Upper lobe of right lung (tissue), 1 donor: ENCODE data around the gene PTPRA. TPM values are rescaled to one million over a fixed set of nuclear protein-coding genes. Genes with fewer than 3 reads are reported as not detected.
"Not testable (repeated sequence)": the region's sequence is repeated elsewhere in the genome, so short reads cannot be mapped to it uniquely, and the experiment has no call there.

ENCODE experiments used
- ATAC-seq: fragments of 200-7000 bp; cut with Tn5 transposase; one replicate; pipeline ENCODE4 v1.9.1; 2020; ENCODE audit warnings: mild to moderate bottlenecking, moderate library complexity
- DNase-seq: peaks from one replicate; pipeline ENCODE4 v3.0.0-alpha.2; 2020
- H3K27ac ChIP-seq: fragments of 200-600 bp; one replicate; pipeline ENCODE4 v1.8.0; 2022
- H3K27me3 ChIP-seq: fragments of 200-600 bp; one replicate; pipeline ENCODE4 v1.8.0; 2022; ENCODE audit warnings: mild to moderate bottlenecking
- H3K36me3 ChIP-seq: fragments of 200-600 bp; one replicate; pipeline ENCODE4 v1.8.0; 2022
- H3K4me1 ChIP-seq: fragments of 200-600 bp; one replicate; pipeline ENCODE4 v1.8.0; 2022
- H3K4me3 ChIP-seq: fragments of 200-600 bp; one replicate; pipeline ENCODE4 v1.8.0; 2022; ENCODE audit warnings: mild to moderate bottlenecking
- H3K9me3 ChIP-seq: fragments of 200-600 bp; one replicate; pipeline ENCODE4 v1.8.0; 2022
- CTCF ChIP-seq: fragments of 200-600 bp; IDR thresholded peaks from one replicate; pipeline ENCODE4 v1.8.0; 2022; ENCODE audit warnings: antibody characterized with exemption
- intact Hi-C: fragments of 100-400 bp; cut with DNase I; formaldehyde crosslinking; loops from one replicate; pipeline ENCODE4 v1.11.0; 2022
- total RNA-seq: library from RNA; stranded (reverse); fragmentation: NEBNext Ultra II Directional; extraction: Animal tissue kit (Norgen Biotek cat#: 25700); gene quantifications from one replicate; pipeline ENCODE4 v1.2.1, GENCODE V29; 2021
- donor health status: DM: no; HTN: yes; CAD: no; lungs with severe emphysema.

Gene PTPRA
- total RNA-seq, 1 donor from 2014 or later: 69.6 TPM

GRCh38 chr20:3071610-3072529 lies 198.6 kb downstream of the PTPRA start, which contains the start of gene OXT:
Gene OXT, plus strand, starts transcription at chr20:3071620. Its CDS starts 36 bp downstream, at chr20:3071656.
- no peak for TF ChIP-seq CTCF
- Histone ChIP-seq H3K4me1 (peaks cover 6% of the 10 kb centered on the region), H3K27ac (no peak within 1 kb of the TSS), H3K27me3 (peaks cover 25% of the 10 kb centered on the region), H3K36me3 (no peaks in the 10 kb centered on the region), H3K4me3 (peak within 1 kb of the TSS; percentile 45), H3K9me3 (no peaks in the 10 kb centered on the region)
- DNase-seq: peak; percentile 70
- intact Hi-C loops: no loop called here
- ATAC-seq: peak; percentile 65

GRCh38 chr20:3072530-3073250 lies 199.4 kb downstream of the PTPRA start:
- DNase-seq: no peak
- TF ChIP-seq CTCF: no peak
- intact Hi-C loops: no loop called here
- no peak for ATAC-seq
- Histone ChIP-seq H3K27me3 (peaks cover 25% of the 10 kb centered on the region), H3K9me3 (no peaks in the 10 kb centered on the region), H3K4me1 (peaks cover 6% of the 10 kb centered on the region), H3K36me3 (no peaks in the 10 kb centered on the region), H3K27ac (no peak overlapping the region), H3K4me3 (peak overlapping the region; percentile 45)

- H3K36me3 ChIP-seq, H3K9me3 ChIP-seq, H3K27ac ChIP-seq, H3K4me3 ChIP-seq, intact Hi-C loops, DNase-seq, ATAC-seq, H3K4me1 ChIP-seq: not testable (repeated sequence)
- peaks cover 25% of the 10 kb centered on the region for H3K27me3 ChIP-seq
Measured at GRCh38 chr20:3073251-3073643, 200.0 kb downstream of the PTPRA start.

GRCh38 chr20:3074812-3075211 lies 201.5 kb downstream of the PTPRA start:
- Histone ChIP-seq H3K27ac (no peak overlapping the region), H3K4me1 (peaks cover 6% of the 10 kb centered on the region), H3K27me3 (peaks cover 25% of the 10 kb centered on the region), H3K36me3 (no peaks in the 10 kb centered on the region), H3K9me3 (no peaks in the 10 kb centered on the region), H3K4me3 (no peak overlapping the region)
- DNase-seq (no peak), ATAC-seq (peak; percentile 61)
- intact Hi-C loops: no loop called here
- no peak for TF ChIP-seq CTCF

GRCh38 chr20:3075315-3075714 lies 202.0 kb downstream of the PTPRA start:
- H3K27ac ChIP-seq, intact Hi-C loops, DNase-seq, H3K4me1 ChIP-seq, ATAC-seq, H3K9me3 ChIP-seq, H3K4me3 ChIP-seq, H3K36me3 ChIP-seq: not testable (repeated sequence)
- peaks cover 25% of the 10 kb centered on the region for H3K27me3 ChIP-seq

- H3K9me3 ChIP-seq: no peaks in the 10 kb centered on the region
- ATAC-seq (peak; percentile 11), DNase-seq (no peak)
- H3K27me3 ChIP-seq: peaks cover 23% of the 10 kb centered on the region
- H3K4me1 ChIP-seq: peaks cover 3% of the 10 kb centered on the region
- no peak overlapping the region for H3K27ac ChIP-seq
- no peak overlapping the region for H3K4me3 ChIP-seq
- intact Hi-C loops: no loop called here
- no peaks in the 10 kb centered on the region for H3K36me3 ChIP-seq
- TF ChIP-seq CTCF: no peak
Measured at GRCh38 chr20:3077618-3078134, 204.4 kb downstream of the PTPRA start.
